WTC11 (cell line): ENCODE measurements around the gene MTFR2. TPM values are rescaled to one million over a fixed set of nuclear protein-coding genes. Genes with fewer than 3 reads are reported as not detected.

Experiments
- ATAC-seq: fragments of 200-7000 bp; cut with Tn5 transposase; 2 replicates; pipeline ENCODE4 v1.10.0; 2021; ENCODE audit warnings: mild to moderate bottlenecking, moderate library complexity
- CTCF ChIA-PET: fragments of 300-600 bp; sonication (Branson Sonifier 250); formaldehyde crosslinking; loops from one replicate; lab custom pipeline; 2021; ENCODE audit warnings: antibody characterized with exemption; lab: Charles Lee
- POLR2A ChIA-PET: fragments of 350-600 bp; sonication (Branson Sonifier 250); formaldehyde crosslinking; loops from one replicate; lab custom pipeline; 2021; ENCODE audit warnings: antibody characterized with exemption; lab: Charles Lee
- DNase-seq: peaks from one replicate; pipeline ENCODE4 v3.0.0; 2021; ENCODE audit warnings: low spot score
- H3K27ac Mint-ChIP-seq: 2 replicates; pipeline ENCODE4 v1.8.0; 2021; ENCODE audit warnings: mixed read lengths
- H3K27me3 Mint-ChIP-seq: 2 replicates; pipeline ENCODE4 v1.8.0; 2021; ENCODE audit warnings: low read depth, mild to moderate bottlenecking, moderate library complexity, mixed read lengths
- H3K36me3 Mint-ChIP-seq: 2 replicates; pipeline ENCODE4 v1.8.0; 2021; ENCODE audit warnings: mixed read lengths
- H3K4me1 Mint-ChIP-seq: 2 replicates; pipeline ENCODE4 v1.8.0; 2022; ENCODE audit warnings: mixed read lengths
- H3K4me3 Mint-ChIP-seq: 2 replicates; pipeline ENCODE4 v1.8.0; 2021; ENCODE audit warnings: mild to moderate bottlenecking, moderate library complexity, mixed read lengths
- H3K9me3 Mint-ChIP-seq: 2 replicates; pipeline ENCODE4 v1.8.0; 2021; ENCODE audit warnings: mixed read lengths
- CREB1 ChIP-seq: sonication (generic); formaldehyde crosslinking; IDR thresholded peaks from 2 replicates; pipeline ENCODE4 v1.8.0; 2023; ENCODE audit warnings: mild to moderate bottlenecking, missing genetic modification reagents
- ELF4 ChIP-seq: sonication (generic); formaldehyde crosslinking; IDR thresholded peaks from 2 replicates; pipeline ENCODE4 v1.8.1; 2022; ENCODE audit warnings: low read depth, mild to moderate bottlenecking, moderate library complexity, missing genetic modification reagents
- GABPB1 ChIP-seq: sonication (generic); formaldehyde crosslinking; IDR thresholded peaks from 2 replicates; pipeline ENCODE4 v1.8.1; 2023; ENCODE audit warnings: mild to moderate bottlenecking, missing genetic modification reagents
- GTF2I ChIP-seq: fragments of 250-450 bp; sonication (Bioruptor Pico); conservative IDR thresholded peaks from 2 replicates; pipeline ENCODE4 v1.4.0; 2021; ENCODE audit warnings: mild to moderate bottlenecking
- HMGA2 ChIP-seq: fragments of 250-450 bp; sonication (Bioruptor Pico); IDR thresholded peaks from 2 replicates; pipeline ENCODE4 v1.4.0; 2021; ENCODE audit warnings: mild to moderate bottlenecking, moderate library complexity
- NFATC4 ChIP-seq: fragments of 250-450 bp; sonication (Bioruptor Pico); IDR thresholded peaks from 2 replicates; pipeline ENCODE4 v1.9.0; 2021; ENCODE audit warnings: mild to moderate bottlenecking
- NFYB ChIP-seq: sonication (generic); formaldehyde crosslinking; conservative IDR thresholded peaks from 2 replicates; pipeline ENCODE4 v1.8.0; 2022; ENCODE audit warnings: low read depth, missing genetic modification reagents
- SMAD4 ChIP-seq: sonication (generic); formaldehyde crosslinking; IDR thresholded peaks from 2 replicates; pipeline ENCODE4 v1.8.0; 2022; ENCODE audit warnings: mild to moderate bottlenecking, missing genetic modification reagents
- SOX15 ChIP-seq: fragments of 250-450 bp; sonication (Bioruptor Pico); IDR thresholded peaks from 2 replicates; pipeline ENCODE4 v1.9.0; 2021; ENCODE audit warnings: mild to moderate bottlenecking
- SP1 ChIP-seq: sonication (generic); formaldehyde crosslinking; conservative IDR thresholded peaks from 2 replicates; pipeline ENCODE4 v1.8.1; 2022; ENCODE audit warnings: missing genetic modification reagents
- ZNF121 ChIP-seq: sonication (generic); formaldehyde crosslinking; IDR thresholded peaks from 2 replicates; pipeline ENCODE4 v1.8.0; 2023; ENCODE audit warnings: missing genetic modification reagents
- ZNF138 ChIP-seq: sonication (generic); formaldehyde crosslinking; conservative IDR thresholded peaks from 2 replicates; pipeline ENCODE4 v1.8.1; 2022; ENCODE audit warnings: mild to moderate bottlenecking, moderate library complexity, missing genetic modification reagents
- ZNF219 ChIP-seq: sonication (generic); formaldehyde crosslinking; IDR thresholded peaks from 2 replicates; pipeline ENCODE4 v1.8.0; 2023; ENCODE audit warnings: missing genetic modification reagents, mild to moderate bottlenecking, borderline replicate concordance
- ZNF671 ChIP-seq: fragments of 250-450 bp; sonication (Bioruptor Pico); IDR thresholded peaks from 2 replicates; pipeline ENCODE4 v1.8.0; 2021; ENCODE audit warnings: mild to moderate bottlenecking
- total RNA-seq: library from RNA; stranded (reverse); gene quantifications from 3 replicates; pipeline ENCODE4 v1.2.3, GENCODE V29; 2021
- TF ChIP-seq, protein P1 (sequence below): sonication (generic); formaldehyde crosslinking; IDR thresholded peaks from 2 replicates; pipeline ENCODE4 v1.8.1; 2023; ENCODE audit warnings: mild to moderate bottlenecking, missing genetic modification reagents, borderline replicate concordance
- TF ChIP-seq, protein P2 (sequence below): fragments of 250-450 bp; sonication (Bioruptor Pico); conservative IDR thresholded peaks from 2 replicates; pipeline ENCODE4 v1.9.0; 2021; ENCODE audit warnings: mild to moderate bottlenecking
- TF ChIP-seq, protein P3 (sequence below): fragments of 250-450 bp; sonication (Bioruptor Pico); IDR thresholded peaks from 2 replicates; pipeline ENCODE4 v1.9.0; 2021; ENCODE audit warnings: mild to moderate bottlenecking
- TF ChIP-seq, protein P4 (sequence below): sonication (generic); formaldehyde crosslinking; IDR thresholded peaks from 2 replicates; pipeline ENCODE4 v1.8.0; 2022; ENCODE audit warnings: mild to moderate bottlenecking, missing genetic modification reagents
- TF ChIP-seq, protein P5 (sequence below): sonication (generic); formaldehyde crosslinking; IDR thresholded peaks from 2 replicates; pipeline ENCODE4 v1.8.0; 2023; ENCODE audit warnings: mild to moderate bottlenecking, missing genetic modification reagents
- TF ChIP-seq, protein P6 (sequence below): sonication (generic); formaldehyde crosslinking; IDR thresholded peaks from 2 replicates; pipeline ENCODE4 v1.8.1; 2023; ENCODE audit warnings: mild to moderate bottlenecking, missing genetic modification reagents, moderate library complexity
- TF ChIP-seq, protein P7 (sequence below): fragments of 250-450 bp; sonication (Bioruptor Pico); IDR thresholded peaks from 2 replicates; pipeline ENCODE4 v1.9.0; 2021; ENCODE audit warnings: mild to moderate bottlenecking

Gene MTFR2
- total RNA-seq, 1 experiment from 2014 or later: 8.5 TPM

DNA sequence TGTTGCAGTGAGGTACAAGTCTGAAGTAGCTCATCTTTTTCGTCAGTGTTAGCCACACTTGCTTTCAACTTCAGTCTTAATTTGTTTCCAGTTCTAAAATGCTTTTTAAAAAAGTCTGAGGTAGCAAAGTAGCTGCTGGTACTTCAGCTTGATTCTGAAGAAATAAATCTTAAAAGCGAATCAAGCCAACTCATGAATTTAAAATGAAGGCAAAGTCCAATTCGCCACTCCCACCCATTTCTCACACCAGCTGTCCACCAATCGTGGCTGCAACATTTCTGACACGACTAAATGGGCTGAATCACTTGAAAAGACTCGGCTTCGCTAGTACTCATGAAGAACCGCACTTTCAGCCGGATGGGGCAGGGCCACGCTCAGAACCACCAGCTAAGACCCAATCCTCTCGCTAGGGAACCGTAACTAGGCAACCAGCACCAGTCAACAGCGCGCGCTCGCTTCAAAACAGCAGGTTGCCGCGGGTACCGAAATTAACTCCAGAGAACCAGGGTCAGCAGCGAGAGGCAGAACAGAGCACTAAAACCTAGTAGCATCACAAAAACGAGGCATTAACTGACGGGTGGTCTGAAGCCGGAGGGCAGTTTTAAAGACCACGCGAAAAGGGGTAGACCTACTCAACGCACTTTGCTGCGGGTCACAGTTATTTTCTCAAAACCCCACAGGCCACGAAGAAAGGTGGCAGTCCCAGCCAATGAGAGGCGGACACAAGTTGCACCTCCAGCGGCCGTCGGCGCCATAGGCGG is 38.6 kb upstream of the MTFR2 start:
- Mint-ChIP-seq H3K27ac (peak overlapping the region; percentile 100), H3K36me3 (peaks cover 9% of the 10 kb centered on the region), H3K9me3 (no peaks in the 10 kb centered on the region), H3K27me3 (no peaks in the 10 kb centered on the region), H3K4me3 (peak overlapping the region; percentile 100), H3K4me1 (peaks cover 50% of the 10 kb centered on the region)
- peak; percentile 68 for DNase-seq
- TF ChIP-seq, protein P1, sequence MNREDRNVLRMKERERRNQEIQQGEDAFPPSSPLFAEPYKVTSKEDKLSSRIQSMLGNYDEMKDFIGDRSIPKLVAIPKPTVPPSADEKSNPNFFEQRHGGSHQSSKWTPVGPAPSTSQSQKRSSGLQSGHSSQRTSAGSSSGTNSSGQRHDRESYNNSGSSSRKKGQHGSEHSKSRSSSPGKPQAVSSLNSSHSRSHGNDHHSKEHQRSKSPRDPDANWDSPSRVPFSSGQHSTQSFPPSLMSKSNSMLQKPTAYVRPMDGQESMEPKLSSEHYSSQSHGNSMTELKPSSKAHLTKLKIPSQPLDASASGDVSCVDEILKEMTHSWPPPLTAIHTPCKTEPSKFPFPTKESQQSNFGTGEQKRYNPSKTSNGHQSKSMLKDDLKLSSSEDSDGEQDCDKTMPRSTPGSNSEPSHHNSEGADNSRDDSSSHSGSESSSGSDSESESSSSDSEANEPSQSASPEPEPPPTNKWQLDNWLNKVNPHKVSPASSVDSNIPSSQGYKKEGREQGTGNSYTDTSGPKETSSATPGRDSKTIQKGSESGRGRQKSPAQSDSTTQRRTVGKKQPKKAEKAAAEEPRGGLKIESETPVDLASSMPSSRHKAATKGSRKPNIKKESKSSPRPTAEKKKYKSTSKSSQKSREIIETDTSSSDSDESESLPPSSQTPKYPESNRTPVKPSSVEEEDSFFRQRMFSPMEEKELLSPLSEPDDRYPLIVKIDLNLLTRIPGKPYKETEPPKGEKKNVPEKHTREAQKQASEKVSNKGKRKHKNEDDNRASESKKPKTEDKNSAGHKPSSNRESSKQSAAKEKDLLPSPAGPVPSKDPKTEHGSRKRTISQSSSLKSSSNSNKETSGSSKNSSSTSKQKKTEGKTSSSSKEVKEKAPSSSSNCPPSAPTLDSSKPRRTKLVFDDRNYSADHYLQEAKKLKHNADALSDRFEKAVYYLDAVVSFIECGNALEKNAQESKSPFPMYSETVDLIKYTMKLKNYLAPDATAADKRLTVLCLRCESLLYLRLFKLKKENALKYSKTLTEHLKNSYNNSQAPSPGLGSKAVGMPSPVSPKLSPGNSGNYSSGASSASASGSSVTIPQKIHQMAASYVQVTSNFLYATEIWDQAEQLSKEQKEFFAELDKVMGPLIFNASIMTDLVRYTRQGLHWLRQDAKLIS (CRISPR knock-in tag): no peak
- TF ChIP-seq GABPB1 (CRISPR knock-in tag) (no peak), ZNF121 (CRISPR knock-in tag) (no peak), CREB1 (CRISPR knock-in tag) (no peak), NFYB (CRISPR knock-in tag) (no peak), ZNF671 (no peak), NFATC4 (CRISPR knock-in tag) (0 out of 2 replicates have a peak, but pooled peaks have one; percentile 52)
- TF ChIP-seq, protein P2, sequence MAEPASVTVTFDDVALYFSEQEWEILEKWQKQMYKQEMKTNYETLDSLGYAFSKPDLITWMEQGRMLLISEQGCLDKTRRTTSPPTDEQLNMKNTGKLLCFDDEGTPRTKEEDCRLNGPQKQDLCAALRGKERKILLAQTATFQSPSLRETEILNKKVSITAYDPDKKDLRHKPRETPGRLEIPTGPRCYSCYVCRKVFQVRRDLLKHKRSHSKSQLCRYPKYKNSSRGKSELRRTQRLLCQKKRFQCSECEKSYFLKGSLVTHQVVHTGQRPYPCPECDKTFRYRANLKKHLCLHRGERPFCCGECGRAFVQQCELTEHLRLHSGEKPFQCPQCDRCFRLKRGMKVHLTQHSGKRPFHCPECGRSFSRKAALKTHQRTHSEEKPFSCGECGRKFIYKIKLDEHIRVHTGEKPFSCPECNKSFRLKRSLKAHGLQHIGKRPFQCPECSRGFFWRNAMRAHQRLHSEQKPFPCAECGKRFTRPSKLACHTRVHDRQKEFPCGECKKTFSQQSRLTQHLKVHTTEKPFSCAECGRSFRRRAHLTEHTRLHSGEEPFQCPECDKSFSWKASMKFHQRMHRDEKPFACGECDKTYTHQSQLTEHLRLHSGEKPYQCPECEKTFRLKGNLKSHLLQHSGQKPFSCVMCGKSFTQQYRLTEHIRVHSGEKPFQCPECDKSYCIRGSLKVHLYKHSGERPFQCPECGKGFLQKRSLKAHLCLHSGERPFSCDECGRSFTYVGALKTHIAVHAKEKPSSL: no peak
- TF ChIP-seq, protein P3, sequence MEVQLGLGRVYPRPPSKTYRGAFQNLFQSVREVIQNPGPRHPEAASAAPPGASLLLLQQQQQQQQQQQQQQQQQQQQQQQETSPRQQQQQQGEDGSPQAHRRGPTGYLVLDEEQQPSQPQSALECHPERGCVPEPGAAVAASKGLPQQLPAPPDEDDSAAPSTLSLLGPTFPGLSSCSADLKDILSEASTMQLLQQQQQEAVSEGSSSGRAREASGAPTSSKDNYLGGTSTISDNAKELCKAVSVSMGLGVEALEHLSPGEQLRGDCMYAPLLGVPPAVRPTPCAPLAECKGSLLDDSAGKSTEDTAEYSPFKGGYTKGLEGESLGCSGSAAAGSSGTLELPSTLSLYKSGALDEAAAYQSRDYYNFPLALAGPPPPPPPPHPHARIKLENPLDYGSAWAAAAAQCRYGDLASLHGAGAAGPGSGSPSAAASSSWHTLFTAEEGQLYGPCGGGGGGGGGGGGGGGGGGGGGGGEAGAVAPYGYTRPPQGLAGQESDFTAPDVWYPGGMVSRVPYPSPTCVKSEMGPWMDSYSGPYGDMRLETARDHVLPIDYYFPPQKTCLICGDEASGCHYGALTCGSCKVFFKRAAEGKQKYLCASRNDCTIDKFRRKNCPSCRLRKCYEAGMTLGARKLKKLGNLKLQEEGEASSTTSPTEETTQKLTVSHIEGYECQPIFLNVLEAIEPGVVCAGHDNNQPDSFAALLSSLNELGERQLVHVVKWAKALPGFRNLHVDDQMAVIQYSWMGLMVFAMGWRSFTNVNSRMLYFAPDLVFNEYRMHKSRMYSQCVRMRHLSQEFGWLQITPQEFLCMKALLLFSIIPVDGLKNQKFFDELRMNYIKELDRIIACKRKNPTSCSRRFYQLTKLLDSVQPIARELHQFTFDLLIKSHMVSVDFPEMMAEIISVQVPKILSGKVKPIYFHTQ: 0 out of 2 replicates have a peak, but pooled peaks have one; percentile 31
- TF ChIP-seq, protein P4, sequence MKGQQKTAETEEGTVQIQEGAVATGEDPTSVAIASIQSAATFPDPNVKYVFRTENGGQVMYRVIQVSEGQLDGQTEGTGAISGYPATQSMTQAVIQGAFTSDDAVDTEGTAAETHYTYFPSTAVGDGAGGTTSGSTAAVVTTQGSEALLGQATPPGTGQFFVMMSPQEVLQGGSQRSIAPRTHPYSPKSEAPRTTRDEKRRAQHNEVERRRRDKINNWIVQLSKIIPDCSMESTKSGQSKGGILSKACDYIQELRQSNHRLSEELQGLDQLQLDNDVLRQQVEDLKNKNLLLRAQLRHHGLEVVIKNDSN: no peak
- CTCF ChIA-PET: interaction anchor here (1.3 to 1.7 kb wide), 4 partner anchors 29 to 262 kb away, joined by 5 to 10 read pairs (median 8); partner anchors contain the start of gene MAP7
- ATAC-seq: peak; percentile 29
- POLR2A ChIA-PET: interaction anchor here (0.6 to 1.7 kb wide), 10 partner anchors 11 to 788 kb away, joined by 3 to 11 read pairs (median 4); partner anchors contain the start of genes MAP7 and MTFR2

DNA sequence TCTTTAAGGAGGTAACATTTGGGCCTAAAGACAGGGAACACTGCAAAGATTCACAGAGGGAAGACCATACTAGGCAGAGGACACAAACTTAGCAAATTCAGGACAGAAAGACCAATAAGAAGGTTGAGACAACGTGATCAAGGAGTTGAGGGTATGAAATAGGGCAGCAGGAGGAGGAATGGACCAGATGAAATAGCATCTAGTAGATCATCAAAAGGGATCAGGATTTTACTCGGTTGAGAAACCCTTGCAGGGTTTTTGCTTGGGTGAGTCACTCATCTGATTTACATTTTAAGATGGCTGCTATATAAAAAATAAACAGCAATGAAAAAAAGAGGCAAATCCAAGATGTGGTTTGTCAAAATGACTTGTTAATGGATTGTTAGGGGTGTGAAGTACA is 34.8 kb upstream of the MTFR2 start:
- no peak for ATAC-seq
- no peak for DNase-seq
- Mint-ChIP-seq H3K4me3 (peak overlapping the region; percentile 42), H3K4me1 (peaks cover 53% of the 10 kb centered on the region), H3K27ac (peak overlapping the region; percentile 92), H3K27me3 (no peaks in the 10 kb centered on the region), H3K36me3 (peaks cover 29% of the 10 kb centered on the region), H3K9me3 (no peaks in the 10 kb centered on the region)
- CTCF ChIA-PET: no interaction called here
- POLR2A ChIA-PET: interaction anchor here (0.7 kb wide), 1 partner anchor 155 kb away, joined by 5 read pairs; no protein-coding TSS in a partner anchor
- TF ChIP-seq ZNF138 (CRISPR knock-in tag) (no peak), ZNF219 (no peak), SP1 (CRISPR knock-in tag) (no peak), HMGA2 (CRISPR knock-in tag) (no peak), SOX15 (CRISPR knock-in tag) (no peak), GTF2I (CRISPR knock-in tag) (no peak), SMAD4 (CRISPR knock-in tag) (no peak), ELF4 (CRISPR knock-in tag) (no peak)
- TF ChIP-seq, protein P5, sequence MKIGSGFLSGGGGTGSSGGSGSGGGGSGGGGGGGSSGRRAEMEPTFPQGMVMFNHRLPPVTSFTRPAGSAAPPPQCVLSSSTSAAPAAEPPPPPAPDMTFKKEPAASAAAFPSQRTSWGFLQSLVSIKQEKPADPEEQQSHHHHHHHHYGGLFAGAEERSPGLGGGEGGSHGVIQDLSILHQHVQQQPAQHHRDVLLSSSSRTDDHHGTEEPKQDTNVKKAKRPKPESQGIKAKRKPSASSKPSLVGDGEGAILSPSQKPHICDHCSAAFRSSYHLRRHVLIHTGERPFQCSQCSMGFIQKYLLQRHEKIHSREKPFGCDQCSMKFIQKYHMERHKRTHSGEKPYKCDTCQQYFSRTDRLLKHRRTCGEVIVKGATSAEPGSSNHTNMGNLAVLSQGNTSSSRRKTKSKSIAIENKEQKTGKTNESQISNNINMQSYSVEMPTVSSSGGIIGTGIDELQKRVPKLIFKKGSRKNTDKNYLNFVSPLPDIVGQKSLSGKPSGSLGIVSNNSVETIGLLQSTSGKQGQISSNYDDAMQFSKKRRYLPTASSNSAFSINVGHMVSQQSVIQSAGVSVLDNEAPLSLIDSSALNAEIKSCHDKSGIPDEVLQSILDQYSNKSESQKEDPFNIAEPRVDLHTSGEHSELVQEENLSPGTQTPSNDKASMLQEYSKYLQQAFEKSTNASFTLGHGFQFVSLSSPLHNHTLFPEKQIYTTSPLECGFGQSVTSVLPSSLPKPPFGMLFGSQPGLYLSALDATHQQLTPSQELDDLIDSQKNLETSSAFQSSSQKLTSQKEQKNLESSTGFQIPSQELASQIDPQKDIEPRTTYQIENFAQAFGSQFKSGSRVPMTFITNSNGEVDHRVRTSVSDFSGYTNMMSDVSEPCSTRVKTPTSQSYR (CRISPR knock-in tag): no peak
- TF ChIP-seq, protein P6, sequence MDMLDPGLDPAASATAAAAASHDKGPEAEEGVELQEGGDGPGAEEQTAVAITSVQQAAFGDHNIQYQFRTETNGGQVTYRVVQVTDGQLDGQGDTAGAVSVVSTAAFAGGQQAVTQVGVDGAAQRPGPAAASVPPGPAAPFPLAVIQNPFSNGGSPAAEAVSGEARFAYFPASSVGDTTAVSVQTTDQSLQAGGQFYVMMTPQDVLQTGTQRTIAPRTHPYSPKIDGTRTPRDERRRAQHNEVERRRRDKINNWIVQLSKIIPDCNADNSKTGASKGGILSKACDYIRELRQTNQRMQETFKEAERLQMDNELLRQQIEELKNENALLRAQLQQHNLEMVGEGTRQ (CRISPR knock-in tag): no peak
- TF ChIP-seq, protein P7, sequence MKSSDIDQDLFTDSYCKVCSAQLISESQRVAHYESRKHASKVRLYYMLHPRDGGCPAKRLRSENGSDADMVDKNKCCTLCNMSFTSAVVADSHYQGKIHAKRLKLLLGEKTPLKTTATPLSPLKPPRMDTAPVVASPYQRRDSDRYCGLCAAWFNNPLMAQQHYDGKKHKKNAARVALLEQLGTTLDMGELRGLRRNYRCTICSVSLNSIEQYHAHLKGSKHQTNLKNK: no peak
